ENCODE results near the gene NANOGP8.
"Not testable (repeated sequence)": the region's sequence is repeated elsewhere in the genome, so short reads cannot be mapped to it uniquely, and the experiment has no call there.

Gene NANOGP8

DNA sequence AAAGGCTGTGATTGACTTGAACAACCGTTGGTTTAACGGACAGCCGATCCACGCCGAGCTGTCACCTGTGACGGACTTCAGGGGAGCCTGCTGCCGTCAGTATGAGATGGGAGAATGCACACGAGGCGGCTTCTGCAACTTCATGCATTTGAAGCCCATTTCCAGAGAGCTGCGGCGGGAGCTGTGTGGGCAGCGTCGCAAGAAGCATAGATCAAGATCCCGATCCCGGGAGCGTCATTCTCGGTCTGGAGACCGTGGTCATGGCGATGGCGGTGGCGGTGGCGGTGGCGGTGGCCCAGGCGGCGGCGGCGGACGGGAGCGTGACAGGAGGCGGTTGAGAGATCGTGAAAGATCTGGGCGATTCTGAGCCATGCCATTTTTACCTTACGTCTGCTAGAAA, 7.8 kb upstream of the NANOGP8 start:
- no peak for DNase-seq (ENCODE audit: low read depth)

DNA sequence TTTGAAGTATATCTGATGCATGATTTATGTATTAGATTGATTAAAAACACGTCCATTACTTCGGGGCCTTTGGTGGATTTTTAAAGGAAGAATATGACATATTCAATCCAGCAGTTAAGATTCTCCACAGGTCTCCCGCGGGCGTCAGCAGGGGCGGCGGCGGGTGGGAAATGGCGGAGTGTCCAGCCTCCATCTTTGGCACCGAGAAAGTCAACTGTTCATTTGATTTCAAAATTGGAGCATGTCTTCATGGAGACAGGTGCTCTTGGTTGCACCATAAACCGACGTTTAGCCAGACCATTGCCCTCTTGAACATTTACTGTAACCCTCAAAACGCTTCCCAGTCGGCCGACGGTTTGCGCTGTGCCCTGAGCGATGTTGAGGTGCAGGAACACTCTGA, 7.2 kb upstream of the NANOGP8 start:
- DNase-seq (ENCODE audit: low read depth), result no peak

DNA sequence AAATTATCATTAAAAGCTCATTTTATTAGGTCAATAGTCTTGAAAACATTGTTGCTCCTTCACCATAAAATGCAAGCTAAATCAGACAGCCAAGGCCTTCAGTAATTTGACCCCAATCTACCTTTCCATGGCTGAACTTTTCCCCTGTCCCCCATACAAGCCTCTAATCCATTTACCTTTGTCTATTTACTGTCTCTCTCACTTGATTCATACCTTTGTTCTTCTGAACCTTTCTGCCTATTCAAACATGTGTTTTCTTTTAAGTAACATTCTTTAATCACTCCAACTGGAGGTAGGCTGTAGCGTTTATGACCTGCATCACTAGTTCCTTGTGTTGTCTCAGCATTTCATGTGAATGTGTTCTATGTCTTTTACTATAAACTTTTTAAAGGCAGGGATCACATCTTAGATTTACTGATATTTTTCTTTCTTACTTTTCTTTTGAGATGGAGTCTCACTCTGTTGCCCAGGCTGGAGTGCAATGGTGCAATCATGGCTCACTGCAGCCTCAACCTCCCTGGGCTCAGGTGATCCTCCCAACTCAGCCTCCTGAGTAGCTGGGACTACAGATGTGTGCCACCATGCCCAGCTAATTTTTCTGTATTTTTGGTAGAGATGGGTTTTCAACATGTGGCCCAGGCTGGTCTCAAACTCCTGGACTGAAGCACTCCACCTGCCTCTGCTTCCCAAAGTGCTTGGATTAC, 5.2 kb upstream of the NANOGP8 start:
- no peak for DNase-seq (ENCODE audit: low read depth)

DNA sequence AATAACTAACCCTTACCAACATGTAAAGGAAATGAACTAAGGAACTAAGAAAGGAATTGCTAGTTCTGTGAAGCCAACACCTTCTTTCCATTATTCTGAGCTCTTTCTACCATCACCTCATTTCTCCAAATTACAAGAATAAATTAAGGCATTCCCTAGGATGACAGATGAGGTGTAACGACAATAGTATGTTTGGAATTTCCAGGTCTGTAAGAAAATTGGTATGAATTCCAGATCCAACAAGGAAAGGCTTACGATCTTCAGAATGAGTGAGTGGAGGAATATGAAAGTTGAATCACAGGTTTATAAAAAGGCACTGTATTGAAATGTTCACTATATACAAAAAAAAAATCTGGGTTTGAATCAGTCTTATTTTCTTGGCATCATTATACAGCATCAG, 4.5 kb upstream of the NANOGP8 start:
- no peak for DNase-seq (ENCODE audit: low read depth)

DNA sequence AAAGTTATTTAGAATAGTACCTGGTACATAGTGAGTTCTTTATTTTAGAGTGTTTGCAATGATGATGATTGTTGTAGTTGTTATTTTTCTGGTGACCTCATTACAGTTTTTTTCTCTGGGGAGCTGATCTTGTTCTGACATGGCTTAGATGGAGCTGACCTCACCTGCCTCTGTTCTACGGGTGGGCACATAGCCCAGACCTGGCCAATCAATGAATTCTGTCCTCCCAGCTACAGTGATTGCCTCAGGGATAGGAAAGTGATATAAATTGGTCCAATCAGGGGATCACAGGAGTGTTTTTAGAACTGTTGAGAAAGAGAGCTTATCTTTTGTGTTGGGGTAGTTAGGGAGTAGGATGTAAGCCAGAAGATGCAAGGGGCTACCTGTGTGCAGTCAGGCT, 3.2 kb upstream of the NANOGP8 start:
- DNase-seq (ENCODE audit: low read depth), result no peak

DNA sequence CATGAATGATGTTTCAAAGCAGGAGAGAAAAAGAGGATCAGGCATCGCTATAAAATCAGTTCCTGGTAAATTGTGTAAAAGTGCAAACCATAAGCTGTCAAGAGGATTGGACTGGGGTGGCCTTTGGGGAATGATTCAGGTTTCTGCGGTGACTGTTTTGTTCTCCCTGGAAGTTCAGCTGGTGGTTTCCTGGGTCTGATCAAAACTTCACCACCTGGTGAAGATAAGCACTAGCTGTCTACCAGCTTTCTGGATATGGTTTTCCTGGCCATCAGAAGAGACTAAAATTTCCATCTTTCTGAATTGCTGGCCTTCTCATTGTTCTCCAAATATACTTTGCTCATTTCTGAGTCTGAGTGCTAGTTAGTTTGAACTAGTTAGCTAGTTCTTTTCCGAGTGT, 2.7 kb upstream of the NANOGP8 start:
- DNase-seq (ENCODE audit: low read depth), result no peak

DNA sequence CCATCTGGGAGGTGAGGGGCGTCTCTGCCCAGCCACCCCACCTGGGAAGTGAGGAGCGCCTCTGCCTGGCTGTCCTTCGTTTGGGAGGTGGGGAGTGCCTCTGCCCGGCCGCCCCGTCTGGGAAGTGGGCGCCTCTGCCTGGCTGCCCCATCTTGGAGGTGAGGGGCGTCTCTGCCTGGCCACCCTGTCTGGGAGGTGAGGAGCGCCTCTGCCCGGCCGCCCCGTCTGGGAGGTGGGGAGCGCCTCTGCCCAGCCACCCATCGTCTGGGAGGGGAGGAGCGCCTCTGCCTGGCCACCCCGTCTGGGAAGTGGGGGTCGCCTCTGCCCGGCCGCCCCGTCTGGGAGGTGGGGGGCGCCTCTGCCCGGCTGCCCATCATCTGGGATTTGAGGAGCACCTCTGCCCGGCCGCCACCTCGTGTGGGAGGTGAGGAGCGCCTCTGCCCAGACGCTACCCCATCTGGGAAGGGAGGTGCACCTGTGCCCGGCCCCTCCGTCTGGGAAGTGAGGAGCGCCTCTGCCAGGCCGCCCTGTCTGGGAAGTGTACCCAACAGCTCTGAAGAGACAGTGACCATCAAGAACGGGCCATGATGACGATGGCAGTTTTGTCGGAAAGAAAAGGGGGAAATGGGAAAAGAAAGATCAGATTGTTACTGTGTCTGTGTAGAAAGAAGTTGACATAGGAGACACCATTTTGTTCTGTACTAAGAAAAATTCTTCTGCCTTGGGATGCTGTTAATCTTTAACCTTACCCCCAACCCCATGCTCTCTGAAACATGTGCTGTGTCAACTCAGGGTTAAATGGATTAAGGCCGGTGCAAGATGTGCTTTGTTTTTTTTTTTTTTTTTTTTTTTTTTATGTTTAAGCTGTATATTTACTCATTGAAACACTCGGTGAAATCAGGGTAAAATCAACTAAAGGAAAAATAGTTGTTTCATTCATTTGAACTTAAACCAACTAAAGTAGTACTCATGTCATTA, 2.4 kb downstream of the NANOGP8 start:
- DNase-seq (ENCODE audit: low read depth), result not testable (repeated sequence)

DNA sequence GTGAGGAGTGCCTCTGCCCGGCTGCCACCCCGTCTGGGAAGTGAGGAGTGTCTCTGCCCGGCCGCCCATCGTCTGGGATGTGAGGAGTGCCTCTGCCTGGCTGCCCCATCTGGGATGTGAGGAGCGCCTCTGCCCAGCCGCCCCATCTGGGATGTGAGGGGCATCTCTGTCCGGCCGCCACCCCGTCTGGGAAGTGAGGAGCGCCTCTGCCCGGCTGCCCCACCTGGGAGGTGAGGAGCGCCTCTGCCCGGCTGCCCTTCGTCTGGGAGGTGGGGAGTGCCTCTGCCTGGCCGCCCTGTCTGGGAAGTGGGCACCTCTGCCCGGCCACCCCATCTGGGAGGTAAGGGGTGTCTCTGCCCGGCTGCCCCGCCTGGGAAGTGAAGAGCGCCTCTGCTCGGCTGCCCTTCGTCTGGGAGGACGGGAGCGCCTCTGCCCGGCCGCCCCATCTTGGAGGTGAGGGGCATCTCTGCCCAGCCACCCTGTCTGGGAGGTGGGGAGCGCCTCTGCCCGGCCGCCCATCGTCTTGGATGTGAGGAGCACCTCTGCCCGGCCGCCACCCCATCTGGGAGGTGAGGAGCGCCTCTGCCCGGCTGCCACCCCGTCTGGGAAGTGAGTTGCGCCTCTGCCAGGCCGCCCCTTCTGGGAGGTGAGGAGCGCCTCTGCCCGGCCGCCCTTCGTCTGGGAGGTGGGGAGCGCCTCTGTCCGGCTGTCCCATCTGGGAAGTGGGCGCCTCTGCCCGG, 3.3 kb downstream of the NANOGP8 start:
- not testable (repeated sequence) for DNase-seq (ENCODE audit: low read depth)

DNA sequence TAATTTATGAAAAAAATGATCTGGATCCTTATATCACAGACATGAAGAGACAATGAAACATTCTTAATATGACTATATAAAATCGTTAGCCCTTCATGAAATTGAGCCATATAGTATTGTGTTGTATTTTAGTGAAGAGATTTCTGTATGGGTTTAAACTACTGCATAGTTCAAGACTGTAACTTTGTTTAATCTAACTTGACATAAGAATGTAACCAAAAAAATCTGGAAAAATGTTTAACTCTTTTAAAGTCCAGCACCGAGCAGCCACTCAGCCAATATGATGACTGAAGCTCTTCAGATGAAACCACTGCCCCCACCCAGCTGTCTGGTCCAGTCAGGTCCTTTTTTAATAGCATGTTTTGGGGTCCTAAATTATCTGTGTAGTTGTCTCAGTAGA, 4.9 kb downstream of the NANOGP8 start:
- DNase-seq (ENCODE audit: low read depth), result no peak

DNA sequence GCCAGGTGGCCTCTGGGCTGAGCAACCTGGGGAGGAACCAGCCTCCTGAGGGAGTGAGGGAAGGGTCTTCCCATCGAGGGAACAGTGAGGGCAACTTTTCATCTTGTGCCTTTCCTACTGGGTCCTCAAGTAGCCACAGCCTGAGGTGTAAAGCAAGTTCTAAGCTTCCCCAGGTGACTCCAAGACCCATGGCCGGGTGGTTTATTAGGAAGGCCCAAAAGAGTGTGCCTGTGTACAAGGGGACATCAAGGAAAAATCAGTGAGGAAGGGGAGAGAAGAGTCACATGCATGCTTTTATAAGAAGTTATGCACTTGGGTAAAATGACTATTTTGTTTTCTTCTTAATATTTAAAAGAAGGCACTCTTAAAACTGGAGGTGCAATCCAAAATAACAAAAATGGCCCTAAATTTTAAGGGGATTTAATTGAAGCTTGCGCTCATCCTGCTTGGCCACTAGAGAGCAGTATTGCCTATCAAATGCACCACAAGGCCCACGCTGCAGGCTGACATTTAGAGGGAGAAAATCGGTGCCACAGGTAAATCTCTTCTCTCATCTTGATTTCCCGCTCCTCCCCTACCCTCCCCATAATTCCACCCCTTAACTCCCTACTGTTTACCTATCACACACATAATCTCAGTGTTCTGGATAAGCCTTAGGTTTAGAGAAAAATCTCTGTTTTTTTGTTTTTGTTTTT, 6.7 kb downstream of the NANOGP8 start:
- DNase-seq (ENCODE audit: low read depth), result no peak

DNA sequence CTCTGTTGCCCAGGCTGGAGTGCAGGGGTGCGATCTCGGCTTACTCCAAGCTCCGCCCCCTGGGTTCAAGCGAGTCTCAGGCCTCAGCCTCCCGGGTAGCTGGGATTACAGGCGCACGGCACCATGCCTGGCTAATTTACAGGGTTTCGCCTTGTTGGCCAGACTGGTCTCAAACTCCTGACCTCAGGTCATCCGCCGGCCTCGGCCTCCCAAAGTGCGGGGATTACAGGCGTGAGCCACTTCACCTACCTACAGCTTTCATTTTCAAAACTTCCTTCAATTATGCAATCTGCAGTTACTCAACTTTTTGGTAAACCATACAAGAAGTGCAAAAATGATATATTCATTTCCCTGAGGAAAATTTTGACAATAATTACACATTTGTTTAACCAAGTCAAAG, 14.0 kb downstream of the NANOGP8 start:
- DNase-seq (ENCODE audit: low read depth), result no peak

DNA sequence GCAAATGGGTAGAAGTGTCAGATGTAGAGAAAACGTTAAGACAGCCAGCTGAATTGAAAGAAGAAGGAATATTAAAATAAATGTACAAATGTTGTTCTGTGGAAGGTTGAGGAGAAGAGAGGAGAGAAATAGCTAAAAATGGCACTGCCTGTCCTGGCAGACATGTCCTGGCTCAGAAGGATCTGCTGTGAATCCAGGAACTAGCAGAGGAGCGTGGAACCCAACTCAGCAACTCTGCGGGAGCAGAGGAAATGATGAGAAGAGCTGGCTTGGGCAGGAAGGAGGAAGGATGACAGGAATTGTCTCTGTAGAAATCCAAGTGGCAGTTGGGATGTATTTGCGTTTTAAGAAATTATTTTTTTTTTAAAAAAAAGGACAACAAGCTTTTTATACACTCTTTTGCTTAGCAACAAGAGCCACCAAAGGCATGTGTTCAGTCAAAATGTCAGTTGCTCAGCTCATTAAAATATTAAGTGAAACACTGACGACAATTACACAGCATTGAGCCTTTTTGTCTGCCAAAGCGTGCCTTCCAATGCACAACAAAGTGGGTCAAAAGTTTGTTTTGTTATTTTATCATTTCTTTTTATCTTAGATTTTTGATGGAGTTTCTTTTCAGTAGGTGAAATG, 16.1 kb downstream of the NANOGP8 start:
- no peak for DNase-seq (ENCODE audit: low read depth)

DNA sequence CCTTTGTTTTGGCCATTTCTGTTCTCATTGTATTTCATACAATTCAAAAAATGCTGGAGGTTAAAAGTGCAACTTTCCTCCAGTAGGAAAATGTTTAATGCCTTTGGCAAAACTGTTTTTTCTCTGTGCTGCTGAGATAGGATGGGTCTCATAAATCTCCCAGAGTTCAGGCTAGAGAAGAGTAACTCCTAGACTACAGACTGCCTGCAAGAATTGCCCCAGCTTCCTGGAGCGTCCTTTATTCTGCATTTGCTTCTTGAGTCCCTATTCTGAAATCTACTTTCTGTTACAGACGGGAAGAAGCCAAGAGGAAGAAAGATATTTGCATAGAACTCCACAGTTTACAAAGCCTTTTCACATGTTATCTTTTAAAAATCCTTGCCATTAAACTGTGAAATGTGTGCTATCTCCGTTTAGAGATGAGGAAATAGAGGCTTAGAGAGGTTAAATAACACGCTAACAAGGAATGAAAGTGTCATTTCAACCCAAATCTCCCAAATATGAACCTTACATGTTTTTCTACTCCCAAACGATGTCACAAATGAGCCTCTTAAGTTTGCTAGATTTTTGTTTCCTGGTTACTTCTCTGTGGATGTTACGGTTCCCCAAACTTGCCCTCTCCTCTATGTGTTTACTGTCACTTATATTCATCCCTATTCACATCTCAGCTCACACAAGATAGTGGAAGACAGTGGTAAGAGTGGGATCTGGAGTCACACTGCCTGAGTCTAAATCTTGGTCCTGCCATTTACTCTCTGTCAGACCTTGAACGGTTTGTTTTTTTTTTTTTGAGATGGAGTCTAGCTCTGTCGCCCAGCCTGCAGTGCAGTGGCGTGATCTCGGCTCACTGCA, 17.4 kb downstream of the NANOGP8 start:
- DNase-seq (ENCODE audit: low read depth), result no peak

DNA sequence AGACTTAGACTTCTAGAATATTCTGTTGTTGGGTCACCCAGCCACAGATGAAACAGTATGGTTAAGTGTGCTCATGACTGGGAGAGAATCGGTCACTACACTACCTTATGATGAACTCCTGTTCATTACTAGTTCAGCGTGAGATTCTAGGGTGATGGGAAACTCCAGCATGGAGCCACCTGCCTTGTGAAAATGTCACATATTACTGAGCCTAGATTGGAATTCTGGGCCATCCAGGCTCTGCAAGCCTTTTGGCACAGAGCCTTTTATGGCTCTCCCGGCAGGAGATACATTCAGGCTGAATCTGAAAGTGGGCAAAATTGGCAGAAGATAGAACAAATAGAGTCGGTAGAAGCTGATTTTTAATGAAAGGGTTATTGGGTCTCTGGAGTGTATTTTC, 19.0 kb downstream of the NANOGP8 start:
- no peak for DNase-seq (ENCODE audit: low read depth)

DNA sequence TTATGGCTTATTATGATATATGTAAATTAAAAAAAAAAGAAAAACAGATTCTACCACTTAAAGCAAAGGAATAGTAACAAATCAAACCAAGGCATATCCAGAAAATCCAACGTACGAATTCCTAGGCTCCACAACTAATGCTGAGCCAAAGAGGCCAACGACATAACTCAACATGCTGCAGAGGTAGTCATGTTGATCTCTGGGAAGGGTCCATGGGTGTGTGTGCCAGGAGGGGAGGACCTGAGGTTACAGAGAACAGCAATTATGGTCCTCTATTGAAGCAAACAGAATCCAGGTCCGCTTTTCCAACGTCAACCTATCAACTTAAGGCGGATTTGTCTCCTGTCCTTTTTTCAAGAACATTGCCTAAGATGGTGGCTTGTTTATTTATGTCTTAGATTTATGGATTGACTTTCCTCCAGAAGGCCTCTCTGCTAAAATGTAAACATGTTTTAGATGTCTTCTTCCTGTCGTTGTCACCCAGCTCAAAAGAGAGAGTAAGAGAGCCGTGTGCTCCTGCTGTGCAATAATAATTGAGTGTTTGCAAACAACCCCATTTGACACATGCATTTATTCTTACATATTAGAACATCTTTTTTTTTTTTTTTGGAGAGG, 20.4 kb downstream of the NANOGP8 start:
- no peak for DNase-seq (ENCODE audit: low read depth)

DNA sequence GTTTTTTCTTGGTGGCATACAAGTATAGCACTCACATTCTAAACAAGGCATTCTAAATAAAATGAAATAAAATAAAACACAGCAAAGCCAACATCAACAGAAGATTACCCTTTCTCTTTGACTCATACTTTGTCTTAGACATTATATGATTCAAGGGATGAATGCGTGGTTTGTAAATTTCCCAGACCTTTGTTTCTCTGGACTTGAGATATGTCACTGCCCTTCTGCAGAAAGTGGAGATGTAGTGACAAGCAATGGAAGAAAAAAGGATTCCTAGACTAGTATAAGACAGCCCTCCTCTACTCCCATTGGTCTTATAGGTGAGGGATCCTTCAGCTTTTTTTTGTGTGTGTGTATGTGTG, 22.4 kb downstream of the NANOGP8 start:
- DNase-seq (ENCODE audit: low read depth), result no peak

DNA sequence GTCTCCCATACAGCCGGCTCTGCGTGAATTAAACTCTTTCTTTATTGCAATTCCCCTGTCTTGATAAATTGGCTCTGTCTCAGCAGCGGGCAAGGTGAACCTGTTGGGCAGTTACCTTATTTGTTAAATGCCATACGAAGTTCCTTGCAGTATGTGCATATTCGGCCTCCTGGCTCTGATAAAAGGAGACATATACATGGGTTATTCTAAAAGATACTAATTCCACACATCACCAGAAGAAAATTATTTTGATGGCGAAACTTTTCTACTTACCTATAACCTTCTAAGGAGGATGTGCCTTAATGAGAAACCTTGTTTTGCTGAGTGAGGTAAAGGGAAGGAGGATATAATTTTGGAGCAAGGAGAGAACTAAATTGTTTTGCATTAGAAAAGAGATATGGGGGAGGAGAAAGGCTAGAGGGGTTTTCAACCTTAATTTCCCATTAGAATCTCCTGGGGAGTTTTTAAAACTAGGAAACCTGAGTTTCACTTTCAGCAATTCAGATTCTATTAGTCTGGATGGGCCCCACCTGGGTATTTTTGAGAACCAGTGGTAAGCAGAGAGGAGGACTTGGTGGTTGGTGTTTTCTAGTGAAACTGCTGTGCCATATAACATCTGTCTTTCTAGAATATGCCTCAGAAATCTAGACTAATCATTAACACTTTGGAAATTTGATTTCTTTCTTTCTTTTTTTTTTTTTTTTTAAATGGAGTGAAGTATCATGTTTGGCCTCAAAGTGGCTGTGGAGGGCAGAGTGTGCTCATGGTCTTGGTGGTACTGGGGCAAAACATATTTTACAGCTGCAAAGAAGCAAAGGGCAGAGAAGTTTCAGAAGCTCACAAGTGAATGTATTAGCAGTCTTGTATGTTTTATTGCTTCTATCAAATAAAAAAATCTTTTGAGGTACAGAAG, 23.0 kb downstream of the NANOGP8 start:
- no peak for DNase-seq (ENCODE audit: low read depth)

DNA sequence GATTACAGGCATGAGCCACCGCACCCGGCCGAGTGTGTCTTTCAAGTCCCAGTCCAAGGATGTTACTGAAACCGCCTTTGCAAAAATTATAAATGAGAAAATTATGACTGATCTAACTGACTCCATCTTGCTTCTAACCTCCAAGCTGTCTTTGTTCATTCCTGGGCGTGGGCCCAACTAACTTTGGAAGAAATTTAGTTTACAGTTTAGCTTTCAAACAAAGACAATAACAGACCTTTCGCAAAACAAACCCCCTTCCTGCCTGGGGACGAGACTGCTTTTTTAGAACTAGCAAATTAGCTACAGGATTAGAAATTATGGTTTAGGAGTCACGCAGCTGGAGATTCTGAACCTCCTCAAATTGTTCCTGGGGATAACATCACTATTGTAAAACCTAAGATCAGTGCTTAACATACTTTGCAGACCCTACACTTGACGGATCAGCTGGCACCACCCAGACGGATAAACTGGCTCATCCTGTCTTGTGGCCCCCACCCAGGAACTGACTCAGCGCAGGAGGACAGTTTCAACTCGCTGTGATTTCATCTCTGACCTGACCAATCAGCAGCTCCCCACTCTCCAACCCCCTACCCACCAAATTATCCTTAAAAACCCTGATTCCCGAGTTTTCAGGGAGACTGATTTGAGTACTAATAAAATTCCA, 23.8 kb downstream of the NANOGP8 start:
- DNase-seq (ENCODE audit: low read depth), result no peak

DNA sequence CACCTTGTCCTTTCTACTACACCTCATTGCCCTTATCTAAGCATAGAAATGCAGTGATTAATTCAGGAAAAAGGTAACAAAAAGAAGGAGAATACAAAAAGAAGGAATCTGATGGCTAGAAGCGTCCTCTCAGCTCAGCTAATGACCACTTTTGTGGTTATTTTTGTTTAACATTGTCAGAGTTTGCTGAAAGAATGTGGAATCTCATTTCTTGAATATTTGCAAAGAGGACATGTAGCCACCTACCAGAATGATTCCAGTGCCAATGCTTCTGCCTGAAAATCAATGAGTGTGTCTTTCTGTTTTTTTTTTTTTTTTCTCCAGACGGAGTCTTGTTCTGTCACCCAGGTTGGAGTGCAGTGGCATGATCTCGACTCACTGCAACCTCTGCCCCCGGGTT, 24.5 kb downstream of the NANOGP8 start:
- no peak for DNase-seq (ENCODE audit: low read depth)

Measured in activated T-helper 9 cell treated with anti-CD3 and anti-CD28 coated beads, Interleukin-2, amount 50 U/mL, for 16 hours (primary cell).